ENCODE data around the gene NFKB2. TPM values are rescaled to one million over a fixed set of nuclear protein-coding genes. Genes with fewer than 3 reads are reported as not detected.

Gene NFKB2
- total and polyA plus RNA-seq, 4 donors, result 34.6 to 114 (median 50.5) TPM

- peak overlapping the region; percentile 43 for H3K4me3 ChIP-seq
- H3K36me3 ChIP-seq (ENCODE audit: control insufficient read depth in 4 of 4, insufficient read depth in 4 of 4, low read length in 4 of 4), result peaks cover 0 to 17% (median 8%) of the 10 kb centered on the region in 4 donors
- H3K27ac ChIP-seq (ENCODE audit: low read depth in 1 of 2, low read length in 1 of 2), result peak overlapping the region; percentile 9 to 91
- peaks cover 0 to 28% (median 16%) of the 10 kb centered on the region in 5 donors for H3K4me1 ChIP-seq (ENCODE audit: control insufficient read depth in 5 of 5, insufficient read depth in 5 of 5, low read length in 5 of 5)
- no peak for ATAC-seq (ENCODE audit: insufficient read depth, low FRiP score)
- DNase-seq, result no peak
- no peaks in the 10 kb centered on the region for H3K9me3 ChIP-seq (ENCODE audit: control insufficient read depth in 4 of 4, insufficient read depth in 3 of 4, low read length in 3 of 4)
- peaks cover 0 to 17% (median 8%) of the 10 kb centered on the region in 3 donors for H3K27me3 ChIP-seq (ENCODE audit: control insufficient read depth in 3 of 3, insufficient read depth in 3 of 3, low read length in 2 of 3)
- WGBS, 2 donors, result 1 to 2% methylated on average over 21 of the region's 21 CpGs
- peak overlapping the region in 1 of 2 donors; percentile 82 for H3K9ac ChIP-seq (ENCODE audit: insufficient read depth in 1 of 2, low read length in 2 of 2)
- no peak for TF ChIP-seq CTCF (IDR thresholded peaks at IDR 0.05; ENCODE audit: control extremely low read depth, extremely low read depth)
These were observed 24.7 kb downstream of the NFKB2 start for GRCh38 chr10:102420181-102420713.

DNA sequence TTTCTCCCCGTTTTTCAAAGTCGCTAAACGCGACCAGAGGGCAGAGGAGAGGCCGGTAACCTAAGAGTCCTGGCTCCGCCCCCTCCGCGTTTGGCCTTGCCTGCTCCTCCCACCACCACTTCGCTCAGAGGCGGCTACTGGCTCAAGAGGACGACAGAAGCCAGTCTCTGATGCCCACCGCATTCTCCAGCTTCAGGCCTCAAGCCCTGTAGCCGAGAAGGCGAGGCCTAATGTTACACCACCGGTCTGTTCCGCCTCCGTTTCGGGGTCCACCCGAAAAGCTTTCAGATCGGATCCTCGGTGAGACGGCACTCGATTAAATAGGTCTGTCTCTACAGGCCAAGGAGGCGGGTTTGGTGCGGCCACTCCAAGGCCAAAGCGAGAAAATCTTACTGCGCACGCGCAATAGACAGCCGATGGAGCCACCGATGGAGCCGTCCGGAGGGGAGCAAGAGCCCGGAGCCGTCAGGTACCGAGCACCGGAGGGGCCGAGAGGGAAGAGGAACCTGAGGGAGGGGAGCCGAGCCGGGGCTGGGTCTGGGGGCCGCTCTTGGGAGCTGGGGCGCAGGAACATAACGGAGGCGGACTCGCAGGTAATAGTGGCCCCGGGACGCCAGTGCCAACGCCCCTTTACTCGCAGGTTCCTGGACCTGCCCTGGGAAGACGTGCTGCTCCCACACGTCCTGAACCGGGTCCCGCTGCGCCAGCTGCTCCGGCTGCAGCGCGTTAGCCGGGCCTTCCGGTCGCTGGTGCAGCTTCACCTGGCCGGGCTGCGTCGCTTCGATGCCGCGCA lies 25.4 kb downstream of the NFKB2 start, which contains the start of gene FBXL15:
Gene FBXL15 (plus strand): TSS at position 123 of the 793 bp plus-strand sequence. CDS start 294 bp downstream, at position 417.
- Histone ChIP-seq H3K4me1 (ENCODE audit: control insufficient read depth in 5 of 5, insufficient read depth in 5 of 5, low read length in 5 of 5) (peaks cover 0 to 28% (median 16%) of the 10 kb centered on the region in 5 donors), H3K27ac (ENCODE audit: low read depth in 1 of 2, low read length in 1 of 2) (peak within 1 kb of the TSS; percentile 89 to 91), H3K4me3 (peak within 1 kb of the TSS; percentile 88), H3K9ac (ENCODE audit: insufficient read depth in 1 of 2, low read length in 2 of 2) (peak within 1 kb of the TSS in 1 of 2 donors; percentile 82), H3K36me3 (ENCODE audit: control insufficient read depth in 4 of 4, insufficient read depth in 4 of 4, low read length in 4 of 4) (peaks cover 0 to 17% (median 9%) of the 10 kb centered on the region in 4 donors), H3K27me3 (ENCODE audit: control insufficient read depth in 3 of 3, insufficient read depth in 3 of 3, low read length in 2 of 3) (peaks cover 0 to 17% (median 8%) of the 10 kb centered on the region in 3 donors), H3K9me3 (ENCODE audit: control insufficient read depth in 4 of 4, insufficient read depth in 3 of 4, low read length in 3 of 4) (no peaks in the 10 kb centered on the region)
- peak; percentile 35 for TF ChIP-seq CTCF (IDR thresholded peaks at IDR 0.05; ENCODE audit: control extremely low read depth, extremely low read depth)
- whole genome bisulfite sequencing, 2 donors, result 0 to 1% methylated on average over 54 to 66 of the region's 66 CpGs
- ATAC-seq (ENCODE audit: insufficient read depth, low FRiP score), result peak; percentile 87
- DNase-seq, result peak; percentile 98 to 99 (median 98)

GRCh38 chr10:102421507-102421756 lies 25.9 kb downstream of the NFKB2 start:
- Histone ChIP-seq H3K9ac (ENCODE audit: insufficient read depth in 1 of 2, low read length in 2 of 2) (no peak overlapping the region), H3K36me3 (ENCODE audit: control insufficient read depth in 4 of 4, insufficient read depth in 4 of 4, low read length in 4 of 4) (peaks cover 0 to 17% (median 9%) of the 10 kb centered on the region in 4 donors), H3K9me3 (ENCODE audit: control insufficient read depth in 4 of 4, insufficient read depth in 3 of 4, low read length in 3 of 4) (no peaks in the 10 kb centered on the region), H3K27ac (ENCODE audit: low read depth in 1 of 2, low read length in 1 of 2) (peak overlapping the region; percentile 89 to 91), H3K4me3 (peak overlapping the region; percentile 88), H3K4me1 (ENCODE audit: control insufficient read depth in 5 of 5, insufficient read depth in 5 of 5, low read length in 5 of 5) (peaks cover 0 to 28% (median 16%) of the 10 kb centered on the region in 5 donors), H3K27me3 (ENCODE audit: control insufficient read depth in 3 of 3, insufficient read depth in 3 of 3, low read length in 2 of 3) (peaks cover 0 to 17% (median 8%) of the 10 kb centered on the region in 3 donors)
- TF ChIP-seq CTCF (IDR thresholded peaks at IDR 0.05; ENCODE audit: control extremely low read depth, extremely low read depth), result no peak
- ATAC-seq (ENCODE audit: insufficient read depth, low FRiP score), result no peak
- no peak for DNase-seq
- WGBS, 2 donors, result 0% methylated on average over 5 to 14 of the region's 14 CpGs

Measured in lung (tissue), 12 donors.